Activated T-cell treated with anti-CD3 and anti-CD28 coated beads, Interleukin-2, amount 50 U/mL, for 72 hours (primary cell): Measurements from ENCODE around the gene SCN9A. TPM values are rescaled to one million over a fixed set of nuclear protein-coding genes. Genes with fewer than 3 reads are reported as not detected.

Experiments
- ATAC-seq, 2 donors: fragments of 150-1000 bp; cut with Tn5 transposase; replicated peaks in 1 of 2; 2 replicates each; pipeline ENCODE4 v1.10.0; 2021; ENCODE audit warnings: moderate library complexity in 2 of 2, mild to moderate bottlenecking in 1 of 2
- DNase-seq, 2 donors: peaks; one replicate each; pipeline ENCODE4 v3.0.0; 2021 to 2022; ENCODE audit warnings: mixed read lengths in 1 of 2
- H3K27ac Mint-ChIP-seq: one replicate; pipeline ENCODE4 v1.8.0; 2022; ENCODE audit warnings: mild to moderate bottlenecking, moderate library complexity, mixed read lengths
- H3K27me3 Mint-ChIP-seq: one replicate; pipeline ENCODE4 v1.8.0; 2022; ENCODE audit warnings: low read depth, mixed read lengths
- H3K36me3 Mint-ChIP-seq, 2 donors: one replicate each; pipeline ENCODE4 v1.8.0; 2022; ENCODE audit warnings: mixed read lengths in 2 of 2, mild to moderate bottlenecking in 1 of 2; ENCODE audit not compliant: insufficient read depth in 2 of 2
- H3K4me1 Mint-ChIP-seq: one replicate; pipeline ENCODE4 v1.8.0; 2022; ENCODE audit warnings: low read depth, mixed read lengths
- H3K4me3 Mint-ChIP-seq, 2 donors: one replicate each; pipeline ENCODE4 v1.8.0; 2022; ENCODE audit warnings: mild to moderate bottlenecking in 2 of 2, mixed read lengths in 2 of 2, moderate library complexity in 2 of 2
- H3K9me3 Mint-ChIP-seq, 2 donors: one replicate each; pipeline ENCODE4 v1.8.0; 2022; ENCODE audit warnings: mixed read lengths in 2 of 2
- total RNA-seq, 2 donors: library from RNA; stranded (reverse); gene quantifications; one replicate each; pipeline ENCODE4 v1.2.3, GENCODE V29; 2022

The SCN9A gene
- total RNA-seq, 2 donors from 2014 or later: 0.12 to 0.38 TPM

DNA sequence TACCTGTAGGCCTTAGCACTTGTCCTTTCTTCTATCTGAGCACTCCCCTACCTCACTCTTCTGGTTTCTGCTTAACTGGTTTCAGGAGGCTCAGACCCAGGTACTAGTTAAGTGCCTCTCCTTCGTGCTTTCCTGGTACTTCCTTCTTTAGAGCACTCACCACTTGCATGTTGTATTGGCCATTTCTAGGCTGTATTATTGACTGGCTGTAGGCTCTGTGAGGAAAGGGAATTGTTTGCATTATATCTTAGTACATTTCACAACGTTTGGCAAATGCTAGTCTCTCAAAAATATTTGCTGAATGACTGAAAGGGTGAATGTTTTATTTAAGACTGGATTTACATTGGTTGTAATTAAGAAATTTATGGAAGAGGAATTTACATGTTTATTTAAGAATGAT, 212.0 kb downstream of the SCN9A start:
- Mint-ChIP-seq H3K27ac (no peak overlapping the region), H3K4me1 (no peaks in the 10 kb centered on the region), H3K27me3 (no peaks in the 10 kb centered on the region), H3K4me3 (no peak overlapping the region), H3K9me3 (no peaks in the 10 kb centered on the region), H3K36me3 (no peaks in the 10 kb centered on the region)
- DNase-seq (no peak), ATAC-seq (no peak)

DNA sequence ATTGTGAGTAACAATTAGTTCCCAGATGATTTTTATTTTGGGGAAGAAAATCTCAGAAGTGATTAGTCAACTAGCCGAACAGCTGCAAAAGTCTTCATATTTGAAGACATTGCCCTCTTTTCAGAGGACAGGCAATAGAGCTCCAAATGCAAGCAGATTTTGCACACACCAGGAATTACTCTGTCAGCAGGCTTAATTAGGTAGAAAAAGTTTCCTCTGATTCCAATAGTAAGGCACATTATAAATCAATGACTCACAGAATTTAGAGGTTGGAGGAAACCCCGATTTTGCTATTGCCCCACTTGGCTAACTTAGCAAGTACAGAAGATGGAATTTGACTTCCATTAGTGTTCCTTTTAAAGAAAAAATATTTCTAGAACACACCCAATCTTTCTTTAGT, 217.2 kb downstream of the SCN9A start:
- no peak overlapping the region for H3K4me3 Mint-ChIP-seq
- no peak for DNase-seq

DNA sequence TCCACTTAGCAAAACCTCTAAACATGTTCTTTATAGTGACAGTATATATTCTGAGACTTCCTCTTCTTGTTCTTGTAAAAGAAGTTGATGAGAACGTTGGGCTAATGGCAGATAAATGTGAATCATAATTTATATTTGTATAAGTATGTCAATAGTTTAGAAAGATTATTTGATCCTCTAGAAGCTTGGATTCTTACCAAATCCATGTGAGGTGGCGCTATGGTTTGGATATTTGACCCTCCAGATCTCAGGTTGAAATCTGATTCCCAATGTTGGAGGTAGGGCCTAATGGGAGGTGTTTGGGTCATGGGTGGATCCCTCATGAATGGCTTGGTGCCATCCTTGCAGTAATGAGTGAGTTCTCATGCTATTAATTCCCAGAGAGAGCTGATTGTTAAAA, 218.2 kb downstream of the SCN9A start:
- Mint-ChIP-seq H3K36me3 (no peaks in the 10 kb centered on the region), H3K27me3 (peaks cover 42% of the 10 kb centered on the region), H3K4me1 (no peaks in the 10 kb centered on the region), H3K9me3 (no peaks in the 10 kb centered on the region), H3K27ac (no peak overlapping the region), H3K4me3 (no peak overlapping the region)
- ATAC-seq (no peak), DNase-seq (no peak)

More for the DNA sequence above, 217.2 kb downstream of the SCN9A start:
- Mint-ChIP-seq H3K9me3 (no peaks in the 10 kb centered on the region), H3K4me1 (no peaks in the 10 kb centered on the region), H3K27ac (no peak overlapping the region), H3K36me3 (no peaks in the 10 kb centered on the region), H3K27me3 (peaks cover 38% of the 10 kb centered on the region)
- ATAC-seq: no peak

DNA sequence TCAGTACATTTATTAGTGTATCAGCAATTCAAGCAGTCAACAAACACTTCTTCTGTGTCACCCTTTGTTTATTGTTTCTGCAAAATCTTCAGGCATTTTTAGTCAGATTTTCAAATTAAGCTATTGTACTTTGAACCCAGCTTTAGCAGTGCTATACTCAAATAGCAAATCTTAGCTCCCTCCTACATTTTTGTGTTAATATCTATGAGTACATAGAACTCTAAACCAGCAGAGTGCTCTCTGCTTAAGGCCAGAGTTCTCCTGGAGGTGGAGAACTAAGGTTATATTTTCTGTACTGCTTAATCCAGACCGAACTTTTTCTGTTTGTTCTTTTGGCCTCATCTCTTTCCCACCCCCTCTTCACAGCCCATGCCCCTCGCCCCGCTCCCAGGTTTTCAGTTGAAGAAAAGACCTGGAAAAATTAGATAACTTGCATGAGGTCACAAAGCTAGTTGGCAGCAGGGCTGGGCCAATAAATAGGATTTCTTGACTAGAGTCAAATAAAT, 218.7 kb downstream of the SCN9A start:
- no peaks in the 10 kb centered on the region for H3K36me3 Mint-ChIP-seq
- no peak overlapping the region for H3K4me3 Mint-ChIP-seq
- no peak for ATAC-seq
- peaks cover 42% of the 10 kb centered on the region for H3K27me3 Mint-ChIP-seq
- no peaks in the 10 kb centered on the region for H3K4me1 Mint-ChIP-seq
- no peak for DNase-seq
- no peak overlapping the region for H3K27ac Mint-ChIP-seq
- H3K9me3 Mint-ChIP-seq: no peaks in the 10 kb centered on the region

DNA sequence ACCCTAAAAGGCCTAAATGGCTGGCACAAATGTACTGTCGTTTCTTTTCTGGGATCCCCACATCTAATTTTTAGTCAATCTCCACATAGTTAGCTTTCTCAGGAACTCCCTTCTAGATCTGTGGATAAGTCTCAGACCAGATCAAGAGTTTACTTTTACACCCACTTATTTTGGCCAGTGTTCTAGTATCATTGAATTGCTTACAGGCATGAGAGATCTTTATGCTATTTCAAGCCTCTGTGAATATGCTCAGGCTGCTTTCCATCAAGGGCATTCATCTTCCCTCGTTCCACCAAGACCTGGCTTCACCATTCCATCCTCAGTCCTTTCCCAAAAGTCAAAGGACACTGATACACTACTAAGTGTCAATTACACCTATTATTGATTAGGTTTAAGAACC, 220.2 kb downstream of the SCN9A start:
- Mint-ChIP-seq H3K36me3 (no peaks in the 10 kb centered on the region), H3K4me3 (no peak overlapping the region), H3K27ac (no peak overlapping the region), H3K9me3 (no peaks in the 10 kb centered on the region), H3K27me3 (peaks cover 42% of the 10 kb centered on the region), H3K4me1 (no peaks in the 10 kb centered on the region)
- ATAC-seq: no peak
- DNase-seq: no peak

DNA sequence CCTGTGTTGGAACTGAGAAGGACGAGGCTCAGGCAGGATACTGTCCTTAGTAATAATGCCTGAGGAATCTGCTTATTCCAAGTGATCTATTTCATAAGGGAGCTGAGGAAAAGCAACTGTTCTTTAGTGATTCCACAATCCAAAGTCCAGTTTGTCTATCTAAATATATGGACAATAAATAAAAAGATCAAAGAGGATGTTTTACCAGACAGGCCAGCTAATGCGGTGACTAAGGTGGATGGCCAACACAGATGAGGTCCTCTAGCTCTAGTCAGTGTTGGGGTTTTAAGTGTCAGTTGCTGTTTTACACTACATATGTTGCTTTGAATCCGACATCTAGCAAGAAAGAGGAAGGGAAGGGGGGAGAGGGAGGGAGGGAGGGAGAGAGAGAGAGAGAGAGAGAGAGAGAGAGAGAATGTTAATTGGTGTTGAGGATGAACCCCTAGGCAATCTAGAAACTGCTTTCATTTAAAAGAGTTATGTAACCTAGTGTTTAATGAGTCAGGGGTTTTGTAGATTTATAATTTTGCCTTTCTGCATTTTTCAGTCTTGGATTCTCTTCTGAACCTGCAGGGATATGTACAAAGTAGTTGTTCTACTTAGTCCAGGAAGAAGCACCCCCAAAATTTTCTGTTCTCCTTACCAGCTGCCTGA, 220.9 kb downstream of the SCN9A start:
- Mint-ChIP-seq H3K27me3 (peaks cover 42% of the 10 kb centered on the region), H3K27ac (no peak overlapping the region), H3K4me1 (no peaks in the 10 kb centered on the region), H3K9me3 (no peaks in the 10 kb centered on the region), H3K36me3 (no peaks in the 10 kb centered on the region), H3K4me3 (no peak overlapping the region)
- DNase-seq (no peak), ATAC-seq (no peak)

DNA sequence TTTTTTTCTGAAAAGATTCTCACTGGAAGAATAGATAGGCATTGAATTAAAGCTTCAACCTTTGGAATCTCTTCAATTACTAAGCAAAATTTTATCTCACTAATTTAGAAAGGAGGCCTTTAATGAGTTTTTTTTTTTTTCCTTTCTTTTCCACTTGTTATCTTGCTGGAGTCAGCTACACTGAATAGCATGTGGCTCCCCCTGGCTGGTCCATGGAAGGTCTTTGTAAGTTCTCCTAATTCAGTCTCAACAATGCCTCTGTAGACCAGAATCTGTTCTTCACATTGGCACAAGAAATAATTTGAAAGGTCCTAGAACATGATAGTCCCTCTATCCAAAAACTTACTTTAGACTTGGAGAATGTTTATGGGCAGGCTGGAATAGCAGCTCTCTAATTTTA, 223.7 kb downstream of the SCN9A start:
- Mint-ChIP-seq H3K4me1 (no peaks in the 10 kb centered on the region), H3K27ac (no peak overlapping the region), H3K27me3 (peaks cover 36% of the 10 kb centered on the region), H3K36me3 (no peaks in the 10 kb centered on the region), H3K4me3 (no peak overlapping the region), H3K9me3 (no peaks in the 10 kb centered on the region)
- no peak for DNase-seq
- no peak for ATAC-seq

DNA sequence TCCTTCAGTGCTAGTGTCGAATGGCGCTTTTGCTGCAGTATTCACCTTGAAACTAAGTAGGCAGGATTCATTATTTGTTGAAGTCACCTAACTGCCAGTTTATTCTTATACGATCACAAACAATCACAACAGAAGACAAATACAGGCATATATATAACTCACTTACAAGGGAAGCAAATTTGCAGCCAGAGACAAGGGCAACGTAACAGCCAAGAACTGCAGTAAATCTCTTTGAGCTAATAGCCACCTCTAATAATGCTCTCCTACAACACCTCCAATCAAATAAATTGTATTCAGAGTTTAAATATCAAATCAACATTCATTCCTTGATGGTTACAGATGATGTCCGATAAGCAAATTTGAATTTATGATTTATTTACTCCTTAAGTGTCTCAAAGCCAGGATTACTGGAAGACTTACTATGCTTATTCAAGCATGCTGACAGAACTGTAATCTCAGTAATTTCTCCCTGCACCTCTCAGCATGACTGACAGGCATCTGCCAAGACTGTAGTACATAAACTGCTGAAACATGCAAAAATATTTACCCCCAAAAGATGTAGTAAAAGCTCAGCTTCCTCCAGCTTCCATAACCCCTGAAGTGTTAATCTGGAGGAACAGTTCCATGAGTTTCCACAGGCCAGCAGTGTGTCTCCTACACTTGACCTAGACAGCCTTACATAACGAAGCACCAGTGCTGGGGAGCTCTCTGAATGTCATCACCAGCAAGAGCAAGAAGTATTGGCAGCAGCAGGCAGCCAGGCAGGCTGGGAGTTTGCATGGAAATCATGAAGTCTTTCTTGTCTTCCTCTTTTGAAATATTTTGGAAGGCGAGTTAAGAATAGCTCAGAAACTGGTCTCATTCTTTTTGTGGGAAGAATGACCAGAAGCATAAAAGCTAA, 227.0 kb downstream of the SCN9A start:
- Mint-ChIP-seq H3K4me3 (no peak overlapping the region), H3K27me3 (peaks cover 12% of the 10 kb centered on the region), H3K36me3 (no peaks in the 10 kb centered on the region), H3K4me1 (no peaks in the 10 kb centered on the region), H3K27ac (no peak overlapping the region), H3K9me3 (no peaks in the 10 kb centered on the region)
- no peak for ATAC-seq
- DNase-seq: no peak

DNA sequence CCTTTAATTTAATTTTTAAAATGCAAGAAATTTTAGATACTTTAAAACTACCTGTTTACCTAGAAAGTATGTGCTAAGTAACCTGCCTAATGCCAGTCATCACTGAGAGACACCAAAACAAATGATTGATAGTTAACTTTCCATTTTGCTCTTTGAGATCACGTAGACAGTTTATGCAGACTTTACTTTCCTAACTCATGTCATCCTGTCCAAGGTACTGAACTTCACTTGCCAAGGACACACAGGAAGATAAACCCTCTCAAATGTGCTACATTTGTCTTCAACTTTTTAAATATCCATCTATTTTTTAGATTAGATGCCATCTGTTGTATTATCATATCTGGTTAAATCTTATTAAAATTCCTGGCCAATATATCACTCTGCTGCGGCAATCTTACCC, 227.9 kb downstream of the SCN9A start:
- H3K27me3 Mint-ChIP-seq: peaks cover 6% of the 10 kb centered on the region
- no peak overlapping the region for H3K27ac Mint-ChIP-seq
- H3K9me3 Mint-ChIP-seq: no peaks in the 10 kb centered on the region
- H3K4me3 Mint-ChIP-seq: no peak overlapping the region
- H3K36me3 Mint-ChIP-seq: no peaks in the 10 kb centered on the region
- H3K4me1 Mint-ChIP-seq: no peaks in the 10 kb centered on the region
- DNase-seq (no peak), ATAC-seq (no peak)

Other genes starting within 250 kb of the SCN9A start
- not detected for gene SCN1A, start 247.9 kb downstream of the SCN9A start, total RNA-seq
- gene SCN7A, start 118.3 kb upstream of the SCN9A start, total RNA-seq: not detected